Stimulated activated CD4-positive, alpha-beta T cell treated with anti-CD3 and anti-CD28 coated beads, Interleukin-15, amount 100 ng/mL, for 24 hours (primary cell): ENCODE measurements around the gene OBSCN.

Experiments
- DNase-seq: peaks from one replicate; pipeline ENCODE4 v3.0.0-alpha.2; 2020

The OBSCN gene

DNA sequence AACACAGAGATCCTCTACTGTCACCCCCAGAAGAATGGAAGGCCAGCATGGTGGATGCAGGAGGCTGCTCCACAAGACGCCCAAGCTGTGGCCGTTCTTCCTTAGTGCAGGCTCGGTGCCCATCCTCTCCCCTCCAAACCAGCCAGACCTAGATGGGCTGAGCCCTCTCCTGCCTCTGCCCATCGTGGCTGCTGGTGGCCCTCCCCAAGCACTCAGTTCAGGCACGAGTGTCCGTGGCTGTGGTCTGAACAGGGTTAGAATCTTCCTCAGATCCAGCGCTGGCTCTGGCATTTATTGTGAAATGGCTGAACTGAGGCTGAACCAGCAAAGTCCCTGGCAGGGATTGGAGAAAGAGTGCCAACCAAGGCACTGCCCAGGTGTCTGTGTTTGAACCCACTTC is 139.3 kb downstream of the OBSCN start:
- no peak for DNase-seq

DNA sequence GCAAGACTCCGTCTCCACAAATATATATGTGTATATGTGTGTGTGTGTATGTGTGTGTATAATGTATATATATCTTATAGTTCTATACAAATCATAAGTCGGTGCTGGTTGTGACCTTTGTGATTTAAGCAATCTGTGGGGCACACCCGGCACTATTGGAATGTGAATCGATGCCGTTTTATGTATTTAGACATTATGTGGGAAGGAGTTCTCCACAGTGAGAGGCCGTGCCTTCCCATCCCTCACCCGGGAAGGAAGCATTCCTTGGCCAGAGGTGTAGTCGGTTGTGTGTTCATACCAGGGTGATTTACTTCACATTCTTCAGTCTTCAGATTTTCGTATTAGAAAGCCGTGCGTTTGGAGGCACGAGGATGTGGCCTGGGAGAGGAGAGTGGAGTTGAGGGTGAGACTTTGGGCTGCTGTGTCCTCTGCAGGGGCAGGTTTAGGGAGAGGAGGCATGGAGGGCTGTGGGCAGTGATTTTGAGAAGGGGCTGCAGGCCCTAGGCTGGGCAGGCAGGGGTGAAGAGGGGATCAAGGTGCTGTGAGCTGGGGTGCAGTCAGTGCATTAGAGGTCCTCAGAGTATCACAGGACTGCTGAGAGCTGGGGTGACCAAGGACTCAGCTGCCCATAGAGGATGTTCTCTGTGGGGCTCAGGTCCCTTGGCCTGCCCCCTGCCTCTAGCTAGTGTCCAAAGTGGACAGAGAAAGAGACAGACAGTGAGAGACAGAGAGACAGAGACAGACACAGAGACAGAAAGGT is 141.0 kb downstream of the OBSCN start:
- DNase-seq, result no peak

DNA sequence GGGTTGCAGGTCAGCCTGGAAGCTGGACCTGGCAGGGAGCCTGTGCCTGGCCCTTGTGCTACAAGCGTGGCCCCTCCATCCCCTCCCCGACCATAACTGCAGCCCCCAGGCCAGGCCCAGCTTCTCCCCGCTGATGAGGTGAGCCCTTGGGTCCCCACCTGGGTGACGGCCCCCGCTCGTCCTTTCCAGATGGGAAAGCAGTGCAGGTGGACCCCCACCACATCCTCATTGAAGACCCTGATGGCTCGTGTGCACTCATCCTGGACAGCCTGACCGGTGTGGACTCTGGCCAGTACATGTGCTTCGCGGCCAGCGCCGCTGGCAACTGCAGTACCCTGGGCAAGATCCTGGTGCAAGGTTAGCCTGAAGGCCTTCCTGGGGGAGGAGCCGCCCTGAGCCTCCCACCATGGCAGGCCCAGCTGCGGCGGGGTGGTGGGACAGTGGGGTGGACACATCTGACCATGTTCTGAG is 141.9 kb downstream of the OBSCN start:
- no peak for DNase-seq

DNA sequence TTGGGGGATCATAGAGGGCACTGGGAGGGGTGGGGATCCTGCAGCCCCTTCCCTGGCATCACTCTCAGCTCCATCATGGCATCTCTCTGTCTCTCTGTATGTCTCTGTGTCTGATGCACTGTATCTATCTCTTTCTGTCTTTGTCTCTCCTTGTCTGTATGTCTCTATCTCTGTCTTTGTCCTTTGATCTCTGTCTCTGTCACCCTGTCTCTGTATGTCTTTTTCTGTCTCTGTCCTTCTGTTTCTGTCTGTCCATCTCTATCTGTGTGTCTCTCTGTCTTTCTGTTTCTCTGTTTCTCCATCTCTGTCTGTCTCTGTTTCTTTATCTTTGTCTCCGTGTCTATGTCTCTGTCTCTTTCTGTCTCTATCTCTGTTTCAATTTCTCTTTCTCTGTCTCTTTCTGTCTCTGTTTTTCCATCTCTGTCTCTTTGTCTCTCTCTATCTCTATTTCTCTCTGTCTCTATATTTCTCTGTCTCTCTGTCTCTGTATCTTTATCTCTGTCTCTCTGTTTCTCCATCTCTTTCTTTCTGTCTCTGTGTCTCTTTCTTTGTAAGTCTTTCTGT is 142.4 kb downstream of the OBSCN start:
- DNase-seq, result no peak

DNA sequence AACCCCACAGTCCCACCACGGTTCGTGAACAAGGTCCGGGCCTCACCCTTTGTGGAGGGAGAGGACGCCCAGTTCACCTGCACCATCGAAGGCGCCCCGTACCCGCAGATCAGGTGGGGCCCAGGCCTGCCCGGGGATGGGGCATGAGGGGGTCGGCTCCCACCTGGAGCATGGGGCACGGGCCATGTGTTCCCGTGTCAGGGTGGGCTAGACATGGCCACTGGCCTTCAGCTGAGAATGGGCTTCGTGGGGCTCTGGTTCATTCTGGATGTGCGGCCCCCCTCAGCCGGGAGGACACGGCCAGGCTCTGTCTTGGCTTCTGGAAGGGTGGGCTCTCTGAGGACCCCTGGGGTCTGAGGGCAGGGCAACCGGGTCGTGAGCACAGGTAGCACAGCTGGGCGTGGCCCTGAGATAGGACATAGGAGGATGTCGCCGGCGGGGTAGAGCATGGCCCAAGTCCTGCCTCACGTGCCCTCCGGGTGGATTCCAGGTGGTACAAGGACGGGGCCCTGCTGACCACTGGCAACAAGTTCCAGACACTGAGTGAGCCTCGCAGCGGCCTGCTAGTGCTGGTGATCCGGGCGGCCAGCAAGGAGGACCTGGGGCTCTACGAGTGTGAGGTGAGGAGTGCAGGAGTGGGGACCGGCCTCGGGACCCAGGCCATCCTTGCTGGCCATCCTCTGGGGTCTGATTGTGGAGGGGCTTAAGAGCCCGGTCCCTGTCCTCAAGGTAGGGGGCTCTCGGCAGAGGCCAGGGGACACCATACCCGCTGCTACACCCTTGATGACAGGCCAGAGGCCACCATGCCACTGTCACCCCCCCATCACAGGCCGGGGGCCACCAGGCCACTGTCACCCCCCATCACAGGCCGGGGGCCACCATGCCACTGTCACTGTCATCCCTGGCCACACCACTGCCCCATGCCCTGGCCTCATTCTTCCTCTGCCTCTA is 143.3 kb downstream of the OBSCN start:
- DNase-seq, result no peak

DNA sequence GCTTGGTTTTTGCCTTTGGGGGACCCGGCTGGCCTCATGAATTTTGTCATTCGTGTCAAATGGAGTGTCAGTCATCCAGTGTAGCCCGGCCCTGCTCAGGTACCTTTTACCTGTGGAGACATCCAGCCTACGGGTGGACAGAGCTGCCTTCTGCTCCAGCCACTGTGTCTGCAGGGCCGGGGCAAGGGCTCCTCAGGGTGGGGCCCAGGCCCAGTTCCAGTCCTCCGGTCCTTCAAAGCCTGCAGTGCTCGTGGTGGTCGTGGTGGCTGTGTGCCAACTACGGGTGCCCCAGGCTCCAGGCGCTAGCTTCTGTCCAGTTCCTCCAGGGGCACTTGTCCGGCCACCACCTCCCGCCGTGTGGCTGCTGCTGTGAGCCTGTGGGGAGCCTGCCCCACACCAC is 144.0 kb downstream of the OBSCN start:
- DNase-seq, result no peak

DNA sequence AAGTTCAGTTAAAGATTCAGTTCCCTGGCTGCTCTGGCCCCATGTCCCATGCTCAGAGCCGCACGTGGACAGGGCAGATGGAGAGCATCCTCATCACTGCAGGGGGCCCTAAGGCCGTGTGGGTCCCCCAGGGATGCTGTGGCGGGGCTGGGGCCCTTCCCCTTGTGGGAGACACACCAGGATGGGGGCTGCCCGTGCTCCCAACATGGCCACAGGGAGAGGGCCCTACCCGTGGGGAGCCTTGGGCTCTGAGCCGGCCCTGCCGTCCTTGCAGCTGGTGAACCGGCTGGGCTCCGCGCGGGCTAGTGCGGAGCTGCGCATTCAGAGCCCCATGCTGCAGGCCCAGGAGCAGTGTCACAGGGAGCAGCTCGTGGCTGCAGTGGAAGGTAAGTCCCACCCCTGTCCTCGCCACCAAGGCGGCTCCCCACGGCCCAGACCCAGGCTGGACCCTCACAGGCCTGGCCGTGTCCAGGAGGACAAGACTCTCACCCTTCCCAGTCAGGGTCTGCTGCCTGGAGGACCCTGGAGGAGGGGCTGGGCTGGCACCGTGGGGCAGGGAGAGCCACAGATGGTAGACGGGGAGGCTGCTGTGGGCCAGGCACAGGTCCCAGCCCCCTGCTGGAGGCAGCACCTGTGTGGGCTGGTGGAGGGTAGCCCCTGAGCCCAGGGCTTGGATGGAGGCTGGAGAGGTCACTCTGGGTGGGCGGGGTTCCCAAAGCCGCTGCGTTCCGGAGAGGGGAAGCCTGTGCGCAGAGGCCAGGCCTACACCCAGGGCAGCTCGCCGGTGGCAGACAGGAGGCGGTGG is 145.0 kb downstream of the OBSCN start:
- DNase-seq, result no peak

DNA sequence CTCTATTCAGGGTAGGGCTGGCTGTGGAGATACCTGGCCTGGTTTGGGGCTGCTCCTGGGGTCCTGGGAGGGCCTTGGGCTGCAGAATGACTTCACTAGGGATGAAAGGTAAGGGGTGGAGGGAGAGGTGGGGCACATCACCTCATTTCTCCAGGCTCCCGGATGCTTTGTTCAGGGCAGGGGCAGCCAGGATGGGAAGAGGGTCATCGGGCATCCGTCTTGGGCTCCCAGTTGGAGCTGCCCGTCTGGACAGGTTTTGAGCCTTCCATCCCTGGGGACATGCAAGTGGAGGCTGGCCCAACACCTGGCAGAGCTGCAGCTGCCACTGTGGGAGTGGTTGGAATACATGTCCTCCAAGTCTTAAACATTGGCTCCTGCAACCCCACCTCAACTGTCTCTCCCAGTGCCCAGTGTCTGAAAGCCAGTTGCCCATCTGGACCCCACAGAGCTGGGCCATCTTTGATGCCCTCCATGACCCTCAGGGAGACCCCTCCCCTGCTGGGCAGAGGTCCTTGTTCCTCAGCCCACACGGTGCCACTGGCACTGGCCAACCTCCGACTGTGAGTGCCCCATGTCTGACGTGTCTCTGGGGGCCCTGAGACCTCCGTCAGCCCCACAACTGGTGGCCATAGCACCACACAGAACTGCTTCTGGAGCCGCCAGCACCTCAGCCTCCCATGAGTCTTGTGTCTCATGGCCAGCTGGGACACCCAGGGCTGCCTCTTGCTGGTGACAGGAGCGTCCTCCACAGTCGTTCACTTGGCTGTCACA is 145.9 kb downstream of the OBSCN start:
- DNase-seq, result no peak

DNA sequence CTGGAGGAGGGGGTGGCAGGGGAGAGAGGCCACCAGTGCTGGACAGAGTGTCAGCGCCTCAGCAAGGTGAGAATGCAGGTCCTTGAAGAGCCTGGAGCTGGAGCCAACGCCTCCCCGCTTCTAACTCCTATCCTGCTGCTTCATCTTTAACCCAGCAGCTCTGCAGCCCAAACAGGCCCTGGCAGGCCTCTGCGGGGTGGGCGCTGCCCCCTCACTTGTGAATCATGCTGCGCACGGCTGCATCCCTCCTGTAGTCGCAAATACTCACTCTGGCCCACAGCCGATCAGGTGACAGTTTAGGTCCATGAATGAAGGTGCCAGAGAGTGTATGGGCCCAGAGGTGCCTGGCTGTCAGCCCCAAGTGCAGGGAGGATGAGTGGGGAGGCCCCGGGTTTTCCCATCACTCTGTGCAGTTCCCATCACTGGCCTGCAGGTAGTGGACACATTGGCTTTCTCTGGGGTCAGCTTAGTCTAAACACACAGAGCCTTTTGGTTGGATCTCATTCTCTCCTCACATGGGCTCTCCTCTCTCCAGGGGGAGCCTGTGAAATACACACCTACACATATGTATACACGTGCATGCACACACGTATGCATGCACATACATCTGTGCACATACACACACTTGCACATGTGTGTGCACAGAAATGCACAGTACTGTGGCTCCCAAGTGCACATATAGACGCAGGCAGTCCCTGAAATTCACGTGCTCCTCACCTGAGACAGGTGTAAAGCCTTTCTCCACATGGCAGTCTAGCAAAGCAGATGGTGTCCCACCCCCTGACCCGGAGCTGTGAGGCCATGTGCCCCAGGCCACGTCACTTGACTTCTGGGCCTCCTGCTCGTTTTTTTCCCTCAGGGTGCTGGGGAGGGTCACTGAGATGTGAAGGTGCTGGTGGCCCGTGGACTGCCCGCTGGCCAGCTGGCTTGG is 146.8 kb downstream of the OBSCN start:
- DNase-seq, result no peak

DNA sequence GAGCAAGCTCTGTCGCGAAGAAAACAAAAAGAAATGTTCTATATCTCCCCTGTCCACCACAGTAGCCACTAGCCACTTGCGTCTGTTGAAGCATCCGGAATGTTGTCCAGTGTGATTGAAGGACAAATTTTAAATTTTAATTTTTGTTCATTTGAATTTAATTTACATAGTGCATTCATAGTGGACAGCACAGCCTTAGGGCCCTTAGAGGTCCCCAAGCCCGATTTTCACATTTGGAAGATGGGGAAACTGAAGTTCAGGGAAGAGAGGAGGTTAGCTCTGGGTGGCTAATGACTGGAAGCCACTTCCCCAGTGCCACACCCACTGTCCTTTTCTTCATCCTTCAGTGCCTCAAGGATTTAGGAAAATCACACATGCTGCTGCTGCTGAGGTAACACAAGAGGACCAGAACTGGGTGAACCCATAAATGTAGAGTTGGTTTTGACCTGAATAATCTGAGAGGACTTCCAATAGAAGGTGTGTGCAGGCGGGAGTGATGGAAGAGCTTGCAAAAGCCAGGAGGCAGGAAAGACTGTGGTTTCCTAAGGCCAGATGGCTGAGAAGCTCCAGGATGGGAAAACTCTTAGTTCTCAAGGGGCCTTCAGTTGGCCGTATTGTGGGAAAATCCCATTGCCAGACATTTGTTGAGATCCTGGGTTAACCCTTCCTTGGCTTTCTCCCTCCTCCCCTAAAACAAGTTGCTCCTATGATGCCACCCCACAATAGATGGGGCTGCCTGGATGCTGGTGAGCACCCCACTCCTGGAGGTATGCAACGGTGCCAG is 149.2 kb downstream of the OBSCN start:
- DNase-seq, result no peak

DNA sequence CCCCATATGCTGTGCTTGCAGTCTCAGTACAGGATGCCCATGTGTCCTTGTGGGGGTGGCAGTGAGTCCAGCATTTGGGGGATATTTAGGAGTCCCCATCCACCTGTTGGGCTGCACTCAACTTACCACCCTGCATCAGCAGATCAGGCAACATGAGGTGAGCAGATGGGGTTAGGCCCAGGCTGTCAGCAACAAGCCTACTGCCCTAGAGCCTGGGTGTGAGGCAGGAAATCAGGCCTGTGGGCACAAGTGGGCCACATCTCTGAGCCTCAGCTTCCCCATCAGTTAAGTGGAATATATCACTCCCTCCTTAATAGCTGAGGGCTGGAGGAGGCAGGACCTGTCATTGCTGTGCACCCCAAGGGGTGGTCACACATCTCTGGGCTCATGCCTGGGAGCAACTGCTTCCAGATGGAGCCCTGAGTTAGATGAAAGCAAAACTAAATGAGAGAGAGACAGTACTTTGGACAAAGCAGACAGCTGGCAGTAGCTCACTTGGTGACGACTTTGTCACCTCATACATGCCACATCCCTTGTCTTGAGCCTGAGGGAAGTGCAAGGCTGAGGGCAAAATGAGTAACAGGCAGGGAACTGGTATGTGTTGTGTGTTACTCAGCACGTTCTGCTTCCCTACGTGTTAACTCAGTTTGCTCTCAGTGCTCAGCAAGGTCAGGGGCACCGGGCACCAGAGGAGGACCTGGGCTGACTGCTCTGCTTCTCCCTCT is 150.4 kb downstream of the OBSCN start:
- no peak for DNase-seq

DNA sequence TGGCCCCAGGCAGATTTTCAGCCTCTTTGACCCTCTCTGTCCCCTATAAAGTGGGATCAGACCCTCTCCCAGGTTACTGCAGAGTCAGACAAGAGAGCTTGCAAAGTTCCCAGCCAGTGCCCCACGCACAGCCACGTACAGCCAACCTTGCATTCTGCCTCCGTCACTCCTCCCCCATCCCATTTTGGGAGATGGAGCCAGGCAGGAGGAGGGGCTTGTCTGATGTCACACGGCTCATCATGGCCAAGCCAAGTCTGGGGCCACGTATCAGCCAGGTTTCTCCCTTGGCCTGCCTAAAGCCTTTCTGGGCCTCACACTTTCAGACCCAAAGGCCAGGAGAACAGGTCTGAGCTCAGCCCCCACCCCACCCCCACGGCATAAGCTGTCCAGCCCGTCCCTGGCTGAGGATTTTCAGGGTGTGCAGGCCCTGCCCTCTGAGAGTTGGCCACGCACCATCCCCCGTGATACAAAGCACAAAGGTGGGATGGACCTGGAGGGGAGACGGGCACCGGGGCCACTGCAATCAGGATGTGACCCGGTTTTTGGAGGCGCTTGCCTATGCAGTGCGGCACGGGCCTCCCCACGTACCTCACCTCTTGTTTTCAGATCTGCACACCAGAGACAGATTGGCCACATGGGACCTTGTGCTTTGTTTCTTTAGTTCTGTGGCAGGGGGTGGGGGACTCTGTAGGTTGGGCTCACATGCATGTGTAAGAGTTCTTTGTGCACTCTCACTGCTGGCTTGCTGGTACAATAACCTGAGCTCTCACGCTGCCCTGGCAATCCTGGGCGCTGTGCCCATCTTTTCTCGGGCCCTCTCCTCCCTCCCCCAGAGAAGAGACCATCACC is 151.1 kb downstream of the OBSCN start:
- no peak for DNase-seq

DNA sequence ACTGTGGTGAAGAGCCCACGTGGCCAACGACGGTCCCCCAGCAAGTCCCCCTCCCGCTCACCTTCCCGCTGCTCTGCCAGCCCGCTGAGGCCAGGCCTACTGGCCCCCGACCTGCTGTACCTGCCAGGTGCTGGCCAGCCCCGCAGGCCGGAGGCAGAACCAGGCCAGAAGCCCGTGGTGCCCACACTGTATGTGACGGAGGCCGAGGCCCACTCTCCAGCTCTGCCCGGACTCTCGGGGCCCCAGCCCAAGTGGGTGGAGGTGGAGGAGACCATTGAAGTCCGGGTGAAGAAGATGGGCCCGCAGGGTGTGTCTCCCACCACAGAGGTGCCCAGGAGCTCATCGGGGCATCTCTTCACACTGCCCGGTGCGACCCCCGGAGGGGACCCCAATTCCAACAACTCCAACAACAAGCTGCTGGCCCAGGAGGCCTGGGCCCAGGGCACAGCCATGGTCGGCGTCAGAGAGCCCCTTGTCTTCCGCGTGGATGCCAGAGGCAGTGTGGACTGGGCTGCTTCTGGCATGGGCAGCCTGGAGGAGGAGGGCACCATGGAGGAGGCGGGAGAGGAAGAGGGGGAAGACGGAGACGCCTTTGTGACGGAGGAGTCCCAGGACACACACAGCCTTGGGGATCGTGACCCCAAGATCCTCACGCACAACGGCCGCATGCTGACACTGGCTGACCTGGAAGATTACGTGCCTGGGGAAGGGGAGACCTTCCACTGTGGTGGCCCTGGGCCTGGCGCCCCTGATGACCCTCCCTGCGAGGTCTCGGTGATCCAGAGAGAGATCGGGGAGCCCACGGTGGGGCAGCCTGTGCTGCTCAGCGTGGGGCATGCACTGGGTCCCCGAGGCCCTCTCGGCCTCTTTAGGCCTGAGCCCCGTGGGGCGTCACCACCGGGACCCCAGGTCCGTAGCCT is 152.0 kb downstream of the OBSCN start:
- DNase-seq, result no peak

DNA sequence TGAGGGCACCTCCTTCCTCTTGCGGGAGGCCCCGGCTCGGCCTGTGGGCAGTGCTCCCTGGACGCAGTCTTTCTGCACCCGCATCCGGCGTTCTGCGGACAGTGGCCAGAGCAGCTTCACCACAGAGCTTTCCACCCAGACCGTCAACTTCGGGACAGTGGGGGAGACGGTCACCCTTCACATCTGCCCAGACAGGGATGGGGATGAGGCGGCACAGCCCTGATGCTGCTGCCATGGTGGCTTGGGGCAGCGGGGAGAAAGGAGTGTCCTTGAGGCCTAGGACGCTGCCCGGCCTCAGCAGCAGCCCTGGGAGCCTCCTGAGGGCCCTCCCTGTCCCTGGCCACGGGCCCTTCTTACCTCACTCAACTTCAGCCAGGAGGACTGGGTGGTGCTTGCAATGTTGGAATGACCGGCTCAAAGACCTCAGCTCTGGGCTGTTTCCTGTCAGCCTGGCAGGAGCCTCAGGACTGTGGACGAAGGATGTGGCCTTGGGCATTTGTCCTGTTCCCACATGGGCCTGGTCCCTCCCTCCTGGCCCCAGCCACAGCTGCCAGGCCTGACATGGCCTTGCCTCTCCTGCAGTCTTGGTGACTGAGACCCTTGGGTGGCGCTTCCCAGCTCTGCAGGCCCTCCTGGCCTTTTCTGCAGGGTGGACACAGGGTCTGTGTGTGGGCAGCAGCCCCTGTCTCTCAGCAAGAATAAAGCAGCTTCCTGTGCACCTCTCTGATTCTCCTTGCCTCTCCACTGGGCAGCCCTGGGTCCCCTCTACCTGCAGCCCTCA is 152.9 kb downstream of the OBSCN start:
- DNase-seq, result no peak

DNA sequence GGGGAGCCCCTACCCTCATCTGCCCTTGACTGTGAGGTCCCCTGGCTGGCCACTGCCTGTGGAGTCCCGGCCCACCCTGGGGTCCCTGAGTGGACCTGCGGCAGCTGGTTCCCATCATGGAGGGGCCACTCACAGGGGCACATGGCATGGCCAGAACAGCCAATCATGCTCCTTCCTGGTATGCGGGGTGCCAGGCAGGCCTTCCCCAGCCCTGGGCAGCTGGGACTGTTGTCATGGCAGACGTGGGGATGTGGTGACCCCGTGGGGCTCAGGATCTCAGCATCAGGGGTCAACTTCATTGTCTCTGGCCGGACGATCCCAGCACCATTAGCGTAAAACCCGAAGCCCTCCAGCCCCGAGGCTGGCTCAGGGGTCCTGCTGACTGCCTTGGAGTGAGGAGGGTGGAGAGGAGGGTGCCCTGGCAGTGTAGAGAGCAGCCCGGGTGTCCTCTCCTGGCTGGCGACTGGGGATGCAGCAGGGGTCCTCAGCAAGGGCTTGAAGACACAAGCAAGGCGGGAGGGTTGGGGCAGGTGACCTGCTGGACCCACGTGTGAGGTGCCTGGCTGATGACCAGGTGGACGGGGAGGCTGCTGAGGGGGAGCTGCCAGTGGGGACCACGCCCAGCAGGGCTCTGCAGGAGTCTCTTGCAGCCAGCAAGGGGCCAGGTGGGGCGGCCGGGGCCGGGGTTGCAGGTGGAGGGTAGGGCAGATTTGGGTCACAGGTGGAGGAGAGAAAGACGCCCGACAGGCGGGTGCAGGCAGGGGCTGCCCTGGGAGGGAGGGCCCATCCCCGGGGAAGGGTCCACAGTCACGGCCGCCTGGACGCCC is 153.7 kb downstream of the OBSCN start:
- no peak for DNase-seq
